Liver (tissue), 9 donors: ENCODE measurements around the gene MT1F. TPM values are rescaled to one million over a fixed set of nuclear protein-coding genes. Genes with fewer than 3 reads are reported as not detected.

Experiments used
- DNase-seq: peaks from one replicate; pipeline ENCODE4 v3.0.0-alpha.2; 2017; ENCODE audit warnings: low spot score
- H3K27ac ChIP-seq, 2 donors: one replicate each; pipeline ENCODE4 v1.7.0; 2013; ENCODE audit warnings: inconsistent platforms in 2 of 2, low read length in 2 of 2, control low read depth in 1 of 2, low read depth in 1 of 2, mild to moderate bottlenecking in 1 of 2
- H3K27me3 ChIP-seq, 4 donors: one replicate each; pipeline versions ENCODE4 v1.6.1 to v1.7.0; 2013; ENCODE audit warnings: low read length in 3 of 4, inconsistent platforms in 1 of 4, mild to moderate bottlenecking in 1 of 4, moderate library complexity in 1 of 4; ENCODE audit not compliant: control insufficient read depth in 4 of 4, insufficient read depth in 4 of 4
- H3K36me3 ChIP-seq, 4 donors: one replicate each; pipeline versions ENCODE4 v1.6.1 to v1.7.0; 2013; ENCODE audit warnings: low read length in 3 of 4, mild to moderate bottlenecking in 3 of 4, low read depth in 1 of 4, moderate library complexity in 1 of 4; ENCODE audit not compliant: control insufficient read depth in 4 of 4, insufficient read depth in 3 of 4
- H3K4me1 ChIP-seq, 4 donors: one replicate each; pipeline versions ENCODE4 v1.6.1 to v1.7.0; 2013; ENCODE audit warnings: low read length in 3 of 4, mild to moderate bottlenecking in 3 of 4, moderate library complexity in 1 of 4; ENCODE audit not compliant: control insufficient read depth in 4 of 4, insufficient read depth in 4 of 4
- H3K4me3 ChIP-seq, 3 donors: one replicate each; pipeline versions ENCODE4 v1.6.1 to v1.7.0; 2013; ENCODE audit warnings: low read length in 3 of 3, control low read depth in 1 of 3, low read depth in 1 of 3, mild to moderate bottlenecking in 1 of 3
- H3K9ac ChIP-seq, 2 donors: one replicate each; pipeline ENCODE4 v1.7.0; 2013; ENCODE audit warnings: low read length in 2 of 2, mild to moderate bottlenecking in 2 of 2, moderate library complexity in 2 of 2, control low read depth in 1 of 2, low read depth in 1 of 2
- H3K9me3 ChIP-seq, 4 donors: one replicate each; pipeline versions ENCODE4 v1.6.1 to v1.7.0; 2013; ENCODE audit warnings: low read length in 3 of 4; ENCODE audit not compliant: control insufficient read depth in 4 of 4
- ATF3 ChIP-seq: IDR thresholded peaks from 2 replicates; pipeline ENCODE4 v1.6.1; 2016; ENCODE audit warnings: antibody characterized with exemption
- EGR1 ChIP-seq, 2 donors: IDR thresholded peaks; 2 replicates each; pipeline ENCODE4 v1.6.1; 2016 to 2018; ENCODE audit warnings: antibody characterized with exemption in 2 of 2, low read depth in 2 of 2
- FOXA1 ChIP-seq: IDR thresholded peaks from 2 replicates; pipeline ENCODE4 v1.6.1; 2016; ENCODE audit warnings: antibody characterized with exemption
- FOXA2 ChIP-seq: IDR thresholded peaks from 2 replicates; pipeline ENCODE4 v1.6.1; 2016; ENCODE audit warnings: antibody characterized with exemption
- GABPA ChIP-seq, 2 donors: IDR thresholded peaks in 1 of 2; conservative IDR thresholded peaks in 1 of 2; 2 replicates each; pipeline ENCODE4 v1.6.1; 2016; ENCODE audit warnings: antibody characterized with exemption in 2 of 2, mild to moderate bottlenecking in 1 of 2, moderate library complexity in 1 of 2
- HNF4A ChIP-seq, 2 donors: conservative IDR thresholded peaks; 2 replicates each; pipeline ENCODE4 v1.6.1; 2016; ENCODE audit warnings: antibody characterized with exemption in 2 of 2, mild to moderate bottlenecking in 2 of 2
- HNF4G ChIP-seq: IDR thresholded peaks from 2 replicates; pipeline ENCODE4 v1.6.1; 2016; ENCODE audit warnings: antibody characterized with exemption
- JUND ChIP-seq, 2 donors: IDR thresholded peaks; 2 replicates each; pipeline ENCODE4 v1.6.1; 2016; ENCODE audit warnings: antibody characterized with exemption in 2 of 2
- MAX ChIP-seq: IDR thresholded peaks from 2 replicates; pipeline ENCODE4 v1.6.1; 2016; ENCODE audit warnings: antibody characterized with exemption
- NR2F2 ChIP-seq: IDR thresholded peaks from 2 replicates; pipeline ENCODE4 v1.6.1; 2016; ENCODE audit warnings: antibody characterized with exemption
- RAD21 ChIP-seq, 2 donors: IDR thresholded peaks; 2 replicates each; pipeline ENCODE4 v1.6.1; 2016; ENCODE audit warnings: antibody characterized with exemption in 2 of 2, mild to moderate bottlenecking in 2 of 2
- REST ChIP-seq: IDR thresholded peaks from 2 replicates; pipeline ENCODE4 v1.6.1; 2016; ENCODE audit warnings: antibody characterized with exemption, mild to moderate bottlenecking
- RXRA ChIP-seq, 2 donors: IDR thresholded peaks; 2 replicates each; pipeline ENCODE4 v1.6.1; 2017 to 2018; ENCODE audit warnings: antibody characterized with exemption in 2 of 2, mild to moderate bottlenecking in 1 of 2
- SP1 ChIP-seq: IDR thresholded peaks from 2 replicates; pipeline ENCODE4 v1.6.1; 2018; ENCODE audit warnings: antibody characterized with exemption, mild to moderate bottlenecking
- TAF1 ChIP-seq: conservative IDR thresholded peaks from 2 replicates; pipeline ENCODE4 v1.6.1; 2016; ENCODE audit warnings: antibody characterized with exemption, mild to moderate bottlenecking
- YY1 ChIP-seq: IDR thresholded peaks from 2 replicates; pipeline ENCODE4 v1.6.1; 2016; ENCODE audit warnings: antibody characterized with exemption, mild to moderate bottlenecking
- ZBTB33 ChIP-seq: IDR thresholded peaks from 2 replicates; pipeline ENCODE4 v1.6.1; 2016; ENCODE audit warnings: antibody characterized with exemption
- WGBS: extraction: QIAGEN DNeasy Blood & Tissue Kit; methylation state at CpG from one replicate; pipeline ENCODE4 v1.1.7; 2013; 5-methylcytosine and 5-hydroxymethylcytosine counted together
- polyA plus RNA-seq, 2 donors: library from polyadenylated mRNA; stranded (reverse) in 1 of 2; unstranded in 1 of 2; fragments of 200-250 nt in 1 of 2; fragments of >200 nt in 1 of 2; fragmentation: Nextera tagmentation in 1 of 2; extraction: Ambion mirVana in 1 of 2; gene quantifications; one replicate each; pipeline versions ENCODE4 v1.2.1 to v1.2.3, GENCODE V29; 2013 to 2015
- total RNA-seq, 2 donors: library from RNA; depleted of rRNA; stranded (reverse); fragments of >200 nt; gene quantifications; one replicate each; pipeline ENCODE4 v1.2.3, GENCODE V29; 2014
- TF ChIP-seq, protein P1 (sequence below): fragments of 150-350 bp; IDR thresholded peaks from 2 replicates; pipeline ENCODE4 v1.5.1; 2017; ENCODE audit warnings: improper control_type of control experiment, low read depth, low read length; ENCODE audit not compliant: missing input control
- donor health status: healthy.
- donor health status: healthy.
- donor health status: healthy.
- donor health status: healthy.
- donor health status: healthy.

MT1F gene
- total and polyA plus RNA-seq, 4 donors, result 14.2 to 895 (median 134) TPM

- no peak for TF ChIP-seq HNF4G
These were observed 34.1 kb upstream of the MT1F start (continued) for GRCh38 chr16:56623637-56624036.

DNA sequence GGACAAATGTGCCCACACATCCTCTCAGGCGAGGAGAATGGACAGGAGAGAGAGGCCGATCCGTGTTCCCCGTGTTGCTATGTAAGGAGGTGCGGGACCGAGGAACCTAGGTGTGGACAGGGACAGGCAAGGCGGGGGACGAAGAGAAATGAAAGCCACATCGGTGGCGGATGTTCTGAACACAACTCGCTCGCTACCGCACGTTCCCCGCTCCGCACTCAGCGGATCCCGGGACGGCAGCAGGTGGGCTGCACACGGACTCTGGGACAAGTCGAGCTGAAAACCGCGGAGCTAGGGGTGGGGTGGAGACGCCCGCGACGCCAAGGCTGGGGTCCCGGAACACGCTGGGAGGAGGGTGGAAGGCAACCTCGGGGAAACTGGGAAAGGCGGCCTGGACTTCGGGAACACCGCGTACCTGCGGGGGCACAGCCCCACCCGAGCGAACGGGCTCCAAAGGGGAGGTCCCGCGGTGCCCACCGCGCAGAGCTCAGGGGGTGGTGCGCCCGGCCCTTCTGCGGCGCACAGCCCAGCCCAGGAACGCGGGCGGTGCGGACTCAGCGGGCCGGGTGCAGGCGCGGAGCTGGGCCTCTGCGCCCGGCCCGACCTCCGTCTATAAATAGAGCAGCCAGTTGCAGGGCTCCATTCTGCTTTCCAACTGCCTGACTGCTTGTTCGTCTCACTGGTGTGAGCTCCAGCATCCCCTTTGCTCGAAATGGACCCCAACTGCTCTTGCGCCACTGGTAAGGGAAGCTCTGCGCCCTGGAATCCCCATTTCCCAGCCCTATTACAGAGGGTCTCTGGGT, 32.4 kb upstream of the MT1F start, which contains the start of gene MT1E:
TSS of gene MT1E (plus strand) at position 642 of the 803 bp plus-strand sequence. CDS start at position 713, 71 bp downstream.
- WGBS, result 1% methylated on average over 62 of the region's 62 CpGs

More for the DNA sequence above, 32.4 kb upstream of the MT1F start, which contains the start of gene MT1E:
- Histone ChIP-seq H3K27me3 (no peaks in the 10 kb centered on the region), H3K27ac (peak within 1 kb of the TSS; percentile 93 to 99), H3K36me3 (peaks cover 0 to 3% (median 0%) of the 10 kb centered on the region in 4 donors), H3K4me3 (peak within 1 kb of the TSS; percentile 78 to 97 (median 95)), H3K9me3 (no peaks in the 10 kb centered on the region), H3K4me1 (peaks cover 0 to 17% (median 6%) of the 10 kb centered on the region in 4 donors), H3K9ac (peak within 1 kb of the TSS; percentile 94 to 96)
- TF ChIP-seq MAX (no peak), HNF4G (peak; percentile 6), FOXA1 (no peak), TAF1 (peak; percentile 98), HNF4A (conservative IDR thresholded peaks at IDR 0.05) (peak in 1 of 2 donors; percentile 30), EGR1 (IDR thresholded peaks at IDR 0.05; ENCODE audit: low read depth in 2 of 2) (no peak), REST (peak; percentile 85), SP1 (peak; percentile 80), YY1 (peak; percentile 63), FOXA2 (no peak), NR2F2 (no peak), ATF3 (no peak), RXRA (IDR thresholded peaks at IDR 0.05) (no peak), GABPA (IDR thresholded peaks at IDR 0.05 in 1 of 2, conservative IDR thresholded peaks at IDR 0.05 in 1 of 2) (no peak), JUND (IDR thresholded peaks at IDR 0.05) (no peak), RAD21 (IDR thresholded peaks at IDR 0.05) (no peak), ZBTB33 (no peak)
- TF ChIP-seq, protein P1, sequence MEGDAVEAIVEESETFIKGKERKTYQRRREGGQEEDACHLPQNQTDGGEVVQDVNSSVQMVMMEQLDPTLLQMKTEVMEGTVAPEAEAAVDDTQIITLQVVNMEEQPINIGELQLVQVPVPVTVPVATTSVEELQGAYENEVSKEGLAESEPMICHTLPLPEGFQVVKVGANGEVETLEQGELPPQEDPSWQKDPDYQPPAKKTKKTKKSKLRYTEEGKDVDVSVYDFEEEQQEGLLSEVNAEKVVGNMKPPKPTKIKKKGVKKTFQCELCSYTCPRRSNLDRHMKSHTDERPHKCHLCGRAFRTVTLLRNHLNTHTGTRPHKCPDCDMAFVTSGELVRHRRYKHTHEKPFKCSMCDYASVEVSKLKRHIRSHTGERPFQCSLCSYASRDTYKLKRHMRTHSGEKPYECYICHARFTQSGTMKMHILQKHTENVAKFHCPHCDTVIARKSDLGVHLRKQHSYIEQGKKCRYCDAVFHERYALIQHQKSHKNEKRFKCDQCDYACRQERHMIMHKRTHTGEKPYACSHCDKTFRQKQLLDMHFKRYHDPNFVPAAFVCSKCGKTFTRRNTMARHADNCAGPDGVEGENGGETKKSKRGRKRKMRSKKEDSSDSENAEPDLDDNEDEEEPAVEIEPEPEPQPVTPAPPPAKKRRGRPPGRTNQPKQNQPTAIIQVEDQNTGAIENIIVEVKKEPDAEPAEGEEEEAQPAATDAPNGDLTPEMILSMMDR, result no peak
- DNase-seq, result peak; percentile 80
